Fibroblast of the conjunctiva (primary cell): ENCODE results near the gene PLA2G4E.

Source experiments
- DNase-seq: peaks from one replicate; pipeline ENCODE4 v3.0.0-alpha.2; 2010; ENCODE audit warnings: low read depth

Gene PLA2G4E

GRCh38 chr15:41975669-41976068 lies 45.2 kb downstream of the PLA2G4E start:
- no peak for DNase-seq

- DNase-seq, result no peak
Measured at GRCh38 chr15:41974041-41974440, 46.8 kb downstream of the PLA2G4E start.

- DNase-seq, result peak; percentile 97
Measured at GRCh38 chr15:41972253-41973242, 48.3 kb downstream of the PLA2G4E start, which contains the start of gene EHD4. EHD4 (minus strand) TSS chr15:41972557; CDS start chr15:41972494, 63 bp downstream.

- DNase-seq, result no peak
Measured at GRCh38 chr15:41971895-41972252, 49.0 kb downstream of the PLA2G4E start.

GRCh38 chr15:41971089-41971894 lies 49.5 kb downstream of the PLA2G4E start:
- DNase-seq, result peak; percentile 12

GRCh38 chr15:41970456-41970855 lies 50.4 kb downstream of the PLA2G4E start:
- DNase-seq, result no peak

- DNase-seq, result no peak
Measured at GRCh38 chr15:41969851-41970431, 50.9 kb downstream of the PLA2G4E start.

- DNase-seq, result no peak
Measured at GRCh38 chr15:41968701-41969100, 52.1 kb downstream of the PLA2G4E start.

- DNase-seq, result no peak
Measured at GRCh38 chr15:41967506-41968206, 53.2 kb downstream of the PLA2G4E start.

GRCh38 chr15:41966920-41967465 lies 53.8 kb downstream of the PLA2G4E start:
- DNase-seq, result no peak

GRCh38 chr15:41966414-41966812 lies 54.4 kb downstream of the PLA2G4E start:
- DNase-seq, result no peak

GRCh38 chr15:41965441-41966413 lies 55.1 kb downstream of the PLA2G4E start:
- no peak for DNase-seq

GRCh38 chr15:41961595-41962202 lies 59.1 kb downstream of the PLA2G4E start:
- no peak for DNase-seq

- no peak for DNase-seq
Measured at GRCh38 chr15:41961001-41961518, 59.8 kb downstream of the PLA2G4E start.

- no peak for DNase-seq
Measured at GRCh38 chr15:41958002-41958420, 62.8 kb downstream of the PLA2G4E start.

GRCh38 chr15:41957021-41957897 lies 63.6 kb downstream of the PLA2G4E start:
- no peak for DNase-seq

- DNase-seq, result no peak
Measured at GRCh38 chr15:41955807-41956525, 64.9 kb downstream of the PLA2G4E start.

- DNase-seq, result no peak
Measured at GRCh38 chr15:41955100-41955499, 65.7 kb downstream of the PLA2G4E start.
